GM19467 (cell line): ENCODE data around the gene CHTF18.

Experiments
- ATAC-seq: cut with Tn5 transposase; IDR thresholded peaks from one replicate; pipeline ENCODE4 v1.9.1; 2021; ENCODE audit warnings: mild to moderate bottlenecking, moderate library complexity; ENCODE audit not compliant: unreplicated experiment

CHTF18 gene

GRCh38 chr16:842711-843560 lies 54.5 kb downstream of the CHTF18 start:
- ATAC-seq: no peak

- no peak for ATAC-seq
Observed at GRCh38 chr16:843771-844170, 55.4 kb downstream of the CHTF18 start.

GRCh38 chr16:844638-845350 lies 56.4 kb downstream of the CHTF18 start:
- no peak for ATAC-seq

GRCh38 chr16:845351-845745 lies 56.9 kb downstream of the CHTF18 start:
- ATAC-seq: no peak

GRCh38 chr16:847151-847550 lies 58.7 kb downstream of the CHTF18 start:
- ATAC-seq: no peak
